Caki2 (cell line): ENCODE data around the gene SPECC1L. TPM values are rescaled to one million over a fixed set of nuclear protein-coding genes. Genes with fewer than 3 reads are reported as not detected.
"Not testable (repeated sequence)": the region's sequence is repeated elsewhere in the genome, so short reads cannot be mapped to it uniquely, and the experiment has no call there.

ENCODE experiments used
- DNase-seq: peaks from one replicate; pipeline ENCODE4 v3.0.0-alpha.2; 2015; ENCODE audit warnings: low read depth
- in situ Hi-C: cut with HindIII; loops from 2 replicates; pipeline ENCODE4 v1.10.0; 2016; ENCODE audit warnings: low sequenced_read_pairs, low pct_unique_long_range_greater_than_20kb, mixed read lengths
- total RNA-seq: library from RNA; depleted of rRNA; stranded (reverse); fragments of >200 nt; shearing (Covaris generic); gene quantifications from 2 replicates; pipeline ENCODE4 v1.2.3, GENCODE V29; 2014; ENCODE audit warnings: low replicate concordance

The SPECC1L gene
- total RNA-seq, 1 experiment from 2014 or later = 6.7 TPM

- in situ Hi-C loops, DNase-seq: not testable (repeated sequence)
Observed at GRCh38 chr22:24274696-24275405, 4.2 kb downstream of the SPECC1L start.

DNA sequence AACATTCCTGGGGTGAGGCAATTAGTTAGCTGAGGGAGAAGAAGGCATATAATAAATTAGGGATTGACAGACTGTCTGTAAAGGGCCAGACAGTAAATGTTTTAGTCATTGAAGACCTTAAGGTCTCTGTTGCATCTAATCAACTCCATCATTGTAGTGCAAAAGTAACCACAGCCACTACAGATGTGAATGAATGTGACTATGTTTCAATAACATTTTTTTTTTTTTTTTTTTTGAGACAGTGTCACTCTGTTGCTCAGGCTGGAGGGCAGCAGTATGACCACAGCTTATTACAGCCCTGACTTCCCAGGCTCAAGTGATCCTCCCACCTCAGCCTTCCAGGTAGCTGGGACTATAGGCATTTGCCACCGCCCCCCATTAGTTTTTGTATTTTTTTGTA lies 9.7 kb downstream of the SPECC1L start:
- in situ Hi-C loops, DNase-seq: not testable (repeated sequence)

DNA sequence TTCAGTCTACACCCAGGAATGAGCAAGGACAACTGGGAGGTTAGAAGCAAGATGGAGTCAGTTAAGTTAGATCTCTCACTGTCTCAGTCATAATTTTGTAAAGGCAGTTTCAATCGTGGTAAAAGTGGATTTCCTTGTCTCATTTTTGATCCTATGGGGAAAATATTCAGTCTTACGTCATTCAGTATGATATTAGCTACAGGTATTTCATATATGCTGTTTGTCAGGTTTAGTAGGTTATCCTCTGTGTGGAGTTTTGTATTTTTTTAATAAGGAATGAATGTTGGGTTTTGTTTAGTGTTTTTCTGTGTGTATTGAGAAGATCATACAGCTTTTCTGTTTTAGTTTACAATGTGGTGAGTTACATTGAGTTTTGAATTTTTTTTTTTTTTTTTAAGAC lies 11.8 kb downstream of the SPECC1L start:
- DNase-seq = no peak
- in situ Hi-C loops = no loop called here

- DNase-seq = no peak
- in situ Hi-C loops = no loop called here
Observed at GRCh38 chr22:24284747-24285203, 14.1 kb downstream of the SPECC1L start.

DNA sequence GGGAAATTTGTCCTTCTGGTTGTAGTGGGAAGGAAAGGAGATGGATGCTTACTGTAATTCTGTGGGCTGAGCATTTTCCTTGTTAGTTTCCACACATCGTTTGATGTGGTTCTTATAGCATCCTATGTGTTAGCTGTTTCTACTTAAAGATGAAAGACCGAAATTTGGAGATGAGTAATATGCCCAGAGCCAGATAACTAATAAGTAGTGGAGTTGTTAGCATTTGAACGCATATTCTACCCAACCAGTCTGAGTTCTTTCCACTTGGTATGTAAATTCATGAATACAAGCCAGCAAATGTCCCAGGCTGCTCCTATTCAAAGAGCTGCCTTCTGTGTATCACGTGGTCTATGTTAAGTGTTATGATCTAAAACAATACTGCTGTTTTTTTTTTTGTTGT lies 14.6 kb downstream of the SPECC1L start:
- in situ Hi-C loops = no loop called here
- DNase-seq = no peak

DNA sequence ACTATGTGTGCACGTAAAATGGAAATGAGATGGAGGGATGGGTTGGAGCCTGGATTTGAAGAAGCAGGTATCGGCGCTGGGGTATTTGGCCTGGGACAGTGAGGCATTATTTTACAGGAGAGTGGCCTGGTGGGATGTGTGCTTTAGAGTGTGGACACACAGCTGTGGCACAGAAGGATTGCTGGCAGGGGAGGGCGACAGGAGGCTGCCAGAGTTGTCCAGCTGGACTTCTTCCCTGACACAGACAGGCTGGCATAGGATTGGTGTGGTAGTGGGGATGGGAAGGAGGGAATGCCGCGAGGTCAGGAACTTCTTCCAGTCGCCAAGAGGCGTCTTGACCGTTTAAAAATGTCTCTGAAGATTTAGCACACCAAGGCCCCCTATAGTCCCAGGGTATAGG lies 16.6 kb downstream of the SPECC1L start:
- not testable (repeated sequence) for DNase-seq

DNA sequence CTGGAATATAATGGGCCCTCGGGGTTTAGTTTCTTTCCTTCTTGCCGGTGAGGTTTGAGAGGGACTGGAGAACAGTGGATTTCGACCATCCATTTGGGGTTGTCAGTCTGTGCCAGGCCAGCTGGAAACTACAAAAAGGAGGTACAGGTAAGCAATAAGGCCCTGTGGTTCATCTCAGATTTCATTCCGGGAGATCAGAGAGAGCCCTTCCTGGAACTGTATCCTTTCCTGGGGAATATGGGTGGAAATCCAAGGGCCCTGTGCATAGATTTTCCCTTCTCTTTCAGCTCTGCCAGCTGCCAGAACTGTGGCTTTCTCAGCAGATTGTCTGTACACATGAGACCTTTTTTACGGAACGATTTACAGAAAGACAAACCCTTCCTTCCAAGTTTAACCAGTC lies 17.2 kb downstream of the SPECC1L start:
- in situ Hi-C loops, DNase-seq: not testable (repeated sequence)

More for the DNA sequence above, 16.6 kb downstream of the SPECC1L start:
- in situ Hi-C loops = not testable (repeated sequence)

DNA sequence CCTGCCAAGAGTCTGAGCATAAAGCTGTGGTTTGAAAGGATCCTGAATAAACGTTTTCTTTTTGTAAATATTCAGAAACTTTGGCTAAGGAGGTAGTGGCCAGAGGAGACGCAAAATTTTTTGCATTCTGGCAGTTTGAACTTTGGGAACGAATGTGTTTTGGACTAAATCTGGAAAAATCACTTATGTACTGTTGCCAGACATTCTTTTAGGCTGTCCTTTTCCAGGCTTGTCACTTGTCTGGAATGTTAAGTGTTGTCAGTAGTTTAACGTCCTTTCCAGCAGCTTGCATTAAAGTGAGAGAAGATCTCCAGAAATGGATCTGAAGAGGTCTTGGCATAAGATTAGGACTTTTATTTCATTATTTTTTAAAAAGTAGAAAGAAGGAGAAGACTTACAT lies 18.5 kb downstream of the SPECC1L start:
- in situ Hi-C loops = no loop called here
- DNase-seq = no peak

DNA sequence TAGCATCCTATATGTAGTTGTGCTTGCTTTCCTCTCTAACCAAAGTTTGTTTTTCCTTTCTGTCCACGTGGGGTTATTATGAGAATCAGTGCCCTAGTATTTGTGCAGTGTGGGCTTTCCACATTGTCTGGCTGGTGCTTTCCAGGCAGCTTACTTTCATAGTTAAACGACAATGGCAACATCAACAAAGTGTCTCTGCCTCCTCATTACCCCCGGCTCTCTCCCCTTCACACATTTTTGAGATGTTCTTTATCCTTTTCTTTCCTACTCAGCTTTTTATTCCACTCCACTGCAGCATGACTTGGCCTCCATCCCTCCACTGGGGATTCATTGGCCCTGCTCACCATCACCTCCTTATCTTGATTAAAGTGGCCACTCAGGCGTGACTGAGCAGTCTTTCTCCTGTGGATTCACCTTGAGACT lies 19.1 kb downstream of the SPECC1L start:
- in situ Hi-C loops = no loop called here
- peak; percentile 31 for DNase-seq

- in situ Hi-C loops = no loop called here
- DNase-seq = no peak
Observed at GRCh38 chr22:24290459-24290858, 19.8 kb downstream of the SPECC1L start.

DNA sequence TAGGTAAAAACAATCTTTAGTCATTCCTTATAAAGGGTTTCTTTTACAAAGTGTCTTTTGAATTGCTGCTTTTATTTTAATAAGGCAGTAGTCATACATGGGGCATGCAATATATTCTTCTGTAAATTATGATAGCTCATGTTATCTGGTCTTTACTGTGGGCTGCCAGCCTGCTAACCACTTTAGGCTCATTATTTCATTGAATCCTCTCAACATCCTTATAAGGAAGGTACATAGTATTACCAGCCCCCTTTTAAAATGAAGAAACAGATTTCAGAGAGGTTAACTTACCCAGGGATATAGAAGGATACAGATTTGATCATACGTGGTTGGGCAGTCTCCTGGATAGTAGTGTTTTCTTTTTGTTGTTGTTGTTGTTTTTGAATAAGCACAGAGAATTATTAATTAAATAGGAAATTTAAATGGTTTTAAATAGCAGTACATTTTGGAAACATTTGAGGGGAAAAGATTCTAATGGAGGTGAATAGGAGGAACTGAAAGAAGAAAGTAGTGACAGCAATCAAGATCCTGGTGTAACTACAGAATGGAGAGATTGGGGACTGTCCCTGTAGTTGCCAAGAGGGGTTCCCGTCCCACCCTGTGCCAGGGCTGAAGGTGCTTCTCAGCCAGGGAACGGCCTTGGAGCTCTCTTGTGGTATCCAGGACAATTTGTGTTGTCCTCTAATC lies 21.0 kb downstream of the SPECC1L start:
- DNase-seq = no peak
- in situ Hi-C loops = no loop called here

GRCh38 chr22:24292202-24292830 lies 21.7 kb downstream of the SPECC1L start:
- DNase-seq, in situ Hi-C loops: not testable (repeated sequence)

GRCh38 chr22:24294913-24295312 lies 24.3 kb downstream of the SPECC1L start:
- in situ Hi-C loops = not testable (repeated sequence)

GRCh38 chr22:24298497-24299155 lies 28.0 kb downstream of the SPECC1L start:
- in situ Hi-C loops, DNase-seq: not testable (repeated sequence)

More at GRCh38 chr22:24294913-24295312, 24.3 kb downstream of the SPECC1L start:
- not testable (repeated sequence) for DNase-seq

DNA sequence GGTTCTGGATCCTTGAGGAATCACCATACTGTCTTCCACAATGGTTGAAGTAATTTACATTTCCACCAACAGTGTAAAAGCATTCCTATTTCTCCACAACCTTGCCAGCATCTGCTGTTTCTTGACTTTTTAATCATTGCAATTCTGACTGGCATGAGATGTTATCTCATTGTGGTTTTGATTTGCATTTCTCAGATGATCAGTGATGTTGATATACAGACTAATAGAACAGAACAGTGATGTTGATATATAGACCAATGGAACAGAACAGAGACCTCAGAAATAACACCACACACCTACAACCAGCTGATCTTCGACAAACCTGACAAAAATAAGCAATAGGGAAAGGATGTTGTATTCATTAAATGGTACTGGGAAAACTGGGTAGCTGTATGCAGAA lies 29.9 kb downstream of the SPECC1L start:
- DNase-seq, in situ Hi-C loops: not testable (repeated sequence)

DNA sequence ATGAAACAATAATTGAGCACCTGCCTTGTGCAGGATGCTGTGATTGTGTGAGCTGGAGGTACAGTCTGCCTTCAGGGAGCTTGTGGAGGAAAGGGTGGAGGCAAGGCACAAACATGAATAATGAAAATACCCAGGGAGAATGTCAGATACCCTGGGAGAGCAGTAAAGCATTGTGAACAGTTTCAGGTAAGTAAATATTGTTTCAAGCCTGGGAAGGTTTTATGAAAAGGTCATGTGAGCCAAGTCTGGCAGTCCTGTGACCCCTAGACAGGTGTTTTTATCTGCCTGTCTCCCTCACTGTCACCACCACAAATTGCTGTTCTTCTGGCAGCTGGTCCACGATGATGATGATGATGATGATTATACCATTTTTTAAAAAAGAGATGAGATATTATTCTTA lies 32.0 kb downstream of the SPECC1L start:
- in situ Hi-C loops = no loop called here
- DNase-seq = no peak

DNA sequence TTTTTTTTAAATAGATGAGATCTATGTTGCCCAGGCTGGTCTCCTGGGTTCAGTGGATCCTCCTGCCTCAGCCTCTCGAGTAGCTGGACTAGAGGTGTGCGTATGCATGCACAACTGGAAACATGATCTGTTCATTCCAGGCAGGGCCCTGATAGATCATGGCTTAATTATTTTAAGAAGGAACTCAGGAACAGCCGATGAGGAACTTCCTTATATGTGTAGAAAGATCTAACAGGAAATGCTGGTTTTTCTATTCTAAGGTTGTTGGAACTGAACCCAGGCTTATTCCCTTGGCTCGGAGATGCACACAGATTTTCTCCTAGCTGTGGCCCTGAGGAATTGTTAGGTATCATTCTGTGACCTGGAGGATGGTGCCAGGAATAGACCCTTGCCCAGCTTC lies 32.4 kb downstream of the SPECC1L start:
- in situ Hi-C loops = no loop called here

DNA sequence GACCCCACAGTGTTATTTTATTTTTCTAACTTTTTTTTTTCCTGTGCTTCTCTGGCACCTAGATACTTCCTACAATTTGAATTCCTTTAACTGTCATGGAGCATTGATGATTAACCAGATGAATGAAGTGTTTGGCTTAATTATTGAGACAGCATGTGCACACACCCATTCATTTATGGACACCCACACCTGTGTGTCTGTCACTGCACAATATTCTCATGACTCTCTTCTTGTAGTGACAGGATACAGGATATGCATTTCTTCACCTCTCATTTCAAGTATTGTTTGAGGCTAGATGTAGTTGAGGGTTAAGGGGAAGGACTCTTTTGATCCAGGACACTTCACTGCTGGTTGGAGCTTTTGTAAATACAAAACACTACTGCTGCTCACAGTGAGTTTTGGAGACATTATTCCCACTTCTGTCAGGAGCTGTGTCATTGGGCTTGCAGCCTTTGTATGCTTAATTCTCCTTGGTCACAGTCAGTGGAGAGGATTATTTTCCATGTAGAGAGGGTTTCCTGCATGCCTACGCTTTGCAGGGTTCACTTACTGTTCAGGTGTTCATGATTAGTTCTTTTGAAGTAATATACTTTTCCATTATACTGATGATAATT lies 33.5 kb downstream of the SPECC1L start:
- peak; percentile 38 for DNase-seq
- in situ Hi-C loops = no loop called here

More for the DNA sequence above, 32.4 kb downstream of the SPECC1L start:
- no peak for DNase-seq
